Measurements from ENCODE around the gene BRINP2. TPM values are rescaled to one million over a fixed set of nuclear protein-coding genes. Genes with fewer than 3 reads are reported as not detected.

Gene BRINP2
- polyA plus RNA-seq, 3 donors: not detected

DNA sequence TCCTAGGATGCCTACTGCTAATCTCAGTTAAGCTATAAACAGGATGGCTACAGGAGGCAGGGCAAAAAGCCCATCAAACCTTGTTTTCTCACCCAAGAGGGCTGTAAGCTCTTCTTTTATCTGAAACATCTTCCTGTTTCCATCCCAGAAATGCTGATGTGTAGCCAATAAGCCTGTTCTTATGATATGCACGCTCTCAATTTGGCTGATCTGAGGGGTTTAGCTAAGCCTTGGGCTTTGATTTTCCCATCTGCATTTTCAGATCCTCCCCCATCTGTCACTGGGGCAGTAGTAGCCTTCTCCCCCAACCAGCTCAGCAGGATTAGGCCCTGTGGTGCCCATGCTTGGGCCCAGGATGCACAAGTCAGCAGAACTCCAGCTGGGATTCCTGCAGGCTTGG, 105.0 kb downstream of the BRINP2 start:
- no peaks in the 10 kb centered on the region for H3K36me3 Mint-ChIP-seq
- peaks cover 0 to 4% of the 10 kb centered on the region in 2 donors for H3K9me3 ChIP-seq (replicated peaks in 1 of 2; ENCODE audit: control insufficient read depth in 1 of 2, insufficient read depth in 1 of 2, low read length in 2 of 2)
- no peaks in the 10 kb centered on the region for H4K20me1 ChIP-seq (ENCODE audit: insufficient read depth, low read length)
- no peak overlapping the region for H3K4me3 Mint-ChIP-seq
- no peaks in the 10 kb centered on the region for H3K27me3 ChIP-seq (ENCODE audit: control insufficient read depth in 2 of 2, insufficient read depth in 2 of 2, low read length in 2 of 2)
- no peak overlapping the region for H3K4me2 ChIP-seq (replicated peaks; ENCODE audit: extremely low read depth, low read length, poor library complexity, severe bottlenecking)
- H3K79me2 ChIP-seq (ENCODE audit: insufficient read depth, low read length): no peaks in the 10 kb centered on the region
- H3K27me3 Mint-ChIP-seq (ENCODE audit: low read depth in 3 of 3): no peaks in the 10 kb centered on the region
- WGBS (ENCODE audit: insufficient coverage): no CpG with 5 or more reads among the region's 1 CpG
- H3K27ac Mint-ChIP-seq: no peak overlapping the region
- H3K9ac ChIP-seq (ENCODE audit: insufficient read depth, low read length, poor library complexity, severe bottlenecking): no peak overlapping the region
- no peaks in the 10 kb centered on the region for H3K4me1 ChIP-seq (ENCODE audit: control insufficient read depth in 1 of 2, insufficient read depth in 2 of 2, low read length in 2 of 2)
- peaks cover 0 to 9% (median 3%) of the 10 kb centered on the region in 7 donors for H3K9me3 Mint-ChIP-seq
- DNase-seq: no peak
- TF ChIP-seq, protein P1, sequence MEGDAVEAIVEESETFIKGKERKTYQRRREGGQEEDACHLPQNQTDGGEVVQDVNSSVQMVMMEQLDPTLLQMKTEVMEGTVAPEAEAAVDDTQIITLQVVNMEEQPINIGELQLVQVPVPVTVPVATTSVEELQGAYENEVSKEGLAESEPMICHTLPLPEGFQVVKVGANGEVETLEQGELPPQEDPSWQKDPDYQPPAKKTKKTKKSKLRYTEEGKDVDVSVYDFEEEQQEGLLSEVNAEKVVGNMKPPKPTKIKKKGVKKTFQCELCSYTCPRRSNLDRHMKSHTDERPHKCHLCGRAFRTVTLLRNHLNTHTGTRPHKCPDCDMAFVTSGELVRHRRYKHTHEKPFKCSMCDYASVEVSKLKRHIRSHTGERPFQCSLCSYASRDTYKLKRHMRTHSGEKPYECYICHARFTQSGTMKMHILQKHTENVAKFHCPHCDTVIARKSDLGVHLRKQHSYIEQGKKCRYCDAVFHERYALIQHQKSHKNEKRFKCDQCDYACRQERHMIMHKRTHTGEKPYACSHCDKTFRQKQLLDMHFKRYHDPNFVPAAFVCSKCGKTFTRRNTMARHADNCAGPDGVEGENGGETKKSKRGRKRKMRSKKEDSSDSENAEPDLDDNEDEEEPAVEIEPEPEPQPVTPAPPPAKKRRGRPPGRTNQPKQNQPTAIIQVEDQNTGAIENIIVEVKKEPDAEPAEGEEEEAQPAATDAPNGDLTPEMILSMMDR (IDR thresholded peaks at IDR 0.05): no peak
- intact Hi-C loops (cut with micrococcal nuclease): no loop called here
- no peak overlapping the region for H3K27ac ChIP-seq (ENCODE audit: low read depth in 1 of 2, low read length in 2 of 2)
- no peaks in the 10 kb centered on the region for H3K36me3 ChIP-seq (replicated peaks in 1 of 2; ENCODE audit: control insufficient read depth in 1 of 2, insufficient read depth in 2 of 2, low read length in 2 of 2)
- H3K4me3 ChIP-seq (replicated peaks in 1 of 3; ENCODE audit: low read depth in 2 of 3, low read length in 3 of 3): no peak overlapping the region
- H3K4me1 Mint-ChIP-seq: no peaks in the 10 kb centered on the region
- H2AFZ ChIP-seq (ENCODE audit: insufficient read depth, low read depth, low read length, poor library complexity, severe bottlenecking): no peak overlapping the region

DNA sequence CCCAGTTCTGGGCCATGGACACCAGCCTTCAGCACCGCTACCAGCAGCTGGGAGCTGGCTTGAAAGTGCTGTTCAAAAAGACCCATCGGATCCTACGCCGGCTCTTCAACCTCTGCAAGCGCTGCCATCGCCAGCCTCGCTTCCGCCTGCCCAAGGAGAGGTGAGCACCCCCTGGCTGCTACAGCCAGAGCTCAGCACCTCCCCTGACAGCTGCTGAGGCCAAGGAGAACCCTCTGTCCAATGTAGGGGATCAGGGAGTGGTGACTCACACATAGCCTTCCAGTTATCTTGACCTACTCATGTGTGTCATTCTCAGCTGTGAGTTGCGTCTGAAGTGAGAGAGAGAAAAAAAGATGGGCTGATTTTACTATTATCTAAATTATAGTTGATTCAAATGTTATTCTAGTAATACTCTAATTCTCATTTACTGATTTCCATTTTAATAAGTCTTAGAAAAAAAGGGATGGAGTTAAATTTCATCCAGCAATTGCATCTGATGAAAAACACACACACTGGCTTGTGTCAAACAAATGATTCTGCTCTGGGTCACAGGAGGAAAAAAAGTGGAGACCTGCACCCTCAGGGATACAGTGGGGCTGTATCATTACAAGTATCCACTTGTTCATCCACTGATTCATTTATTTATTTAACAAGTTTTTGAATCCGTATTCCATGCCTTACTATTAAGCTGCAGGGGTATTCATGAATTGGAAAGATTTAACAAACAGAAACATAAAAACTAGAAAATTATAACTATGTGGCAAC, 108.0 kb downstream of the BRINP2 start:
- Histone ChIP-seq H3K4me2 (replicated peaks; ENCODE audit: extremely low read depth, low read length, poor library complexity, severe bottlenecking) (no peak overlapping the region), H3K79me2 (ENCODE audit: insufficient read depth, low read length) (no peaks in the 10 kb centered on the region), H4K20me1 (ENCODE audit: insufficient read depth, low read length) (no peaks in the 10 kb centered on the region), H3K4me3 (replicated peaks in 1 of 3; ENCODE audit: low read depth in 2 of 3, low read length in 3 of 3) (no peak overlapping the region), H3K27me3 (ENCODE audit: control insufficient read depth in 2 of 2, insufficient read depth in 2 of 2, low read length in 2 of 2) (no peaks in the 10 kb centered on the region), H2AFZ (ENCODE audit: insufficient read depth, low read depth, low read length, poor library complexity, severe bottlenecking) (no peak overlapping the region), H3K36me3 (replicated peaks in 1 of 2; ENCODE audit: control insufficient read depth in 1 of 2, insufficient read depth in 2 of 2, low read length in 2 of 2) (no peaks in the 10 kb centered on the region), H3K9ac (ENCODE audit: insufficient read depth, low read length, poor library complexity, severe bottlenecking) (no peak overlapping the region), H3K9me3 (replicated peaks in 1 of 2; ENCODE audit: control insufficient read depth in 1 of 2, insufficient read depth in 1 of 2, low read length in 2 of 2) (peaks cover 0 to 4% of the 10 kb centered on the region in 2 donors), H3K4me1 (ENCODE audit: control insufficient read depth in 1 of 2, insufficient read depth in 2 of 2, low read length in 2 of 2) (no peaks in the 10 kb centered on the region), H3K27ac (ENCODE audit: low read depth in 1 of 2, low read length in 2 of 2) (no peak overlapping the region)
- Mint-ChIP-seq H3K4me1 (no peaks in the 10 kb centered on the region), H3K4me3 (no peak overlapping the region), H3K9me3 (peaks cover 0 to 10% (median 3%) of the 10 kb centered on the region in 7 donors), H3K27me3 (ENCODE audit: low read depth in 3 of 3) (no peaks in the 10 kb centered on the region), H3K36me3 (no peaks in the 10 kb centered on the region), H3K27ac (peak overlapping the region in 1 of 7 donors; percentile 46)
- TF ChIP-seq, protein P1 (IDR thresholded peaks at IDR 0.05): no peak
- intact Hi-C loops (cut with micrococcal nuclease): no loop called here
- no peak for DNase-seq
- WGBS (ENCODE audit: insufficient coverage): 98% methylated on average over 4 of the region's 10 CpGs

Measured in CD14-positive monocyte (primary cell).